ENCODE measurements around the gene MESP1.

Gene MESP1

GRCh38 chr15:89724621-89725020 is 26.4 kb downstream of the MESP1 start:
- H3K27me3 ChIP-seq (ENCODE audit: low read length): no peaks in the 10 kb centered on the region
- no peak overlapping the region for H3K27ac ChIP-seq (ENCODE audit: low read depth, low read length)
- TF ChIP-seq CTCF (IDR thresholded peaks at IDR 0.05; ENCODE audit: insufficient read depth, low read length, poor library complexity, severe bottlenecking): no peak
- no peak for TF ChIP-seq EZH2phosphoT487 (conservative IDR thresholded peaks at IDR 0.05; ENCODE audit: low read length)
- no peak overlapping the region for H3K4me2 ChIP-seq (ENCODE audit: low read depth, low read length, poor library complexity, severe bottlenecking)
- no peak overlapping the region for H3K4me3 ChIP-seq (ENCODE audit: insufficient read depth, low read length, poor library complexity, severe bottlenecking)
- H3K36me3 ChIP-seq (ENCODE audit: low read length): no peaks in the 10 kb centered on the region; the same call in 1 of the 2 replicates
- H3F3A ChIP-seq (ENCODE audit: insufficient read depth): no peaks in the 10 kb centered on the region
- H2AFZ ChIP-seq (ENCODE audit: low read depth, low read length, severe bottlenecking): no peak overlapping the region
- H3K9me2 ChIP-seq (replicated peaks; ENCODE audit: insufficient read depth, low read length): no peaks in the 10 kb centered on the region
- no peaks in the 10 kb centered on the region for H4K20me1 ChIP-seq (ENCODE audit: low read depth, low read length)
- H3K9ac ChIP-seq (ENCODE audit: low read length): no peak overlapping the region
- H3K79me2 ChIP-seq (ENCODE audit: insufficient read depth, low read length): no peaks in the 10 kb centered on the region
- H3K9me3 ChIP-seq (ENCODE audit: insufficient read depth, low read length): no peaks in the 10 kb centered on the region

- no peak overlapping the region for H3K27ac ChIP-seq (ENCODE audit: low read depth, low read length)
- H3F3A ChIP-seq (ENCODE audit: insufficient read depth): no peaks in the 10 kb centered on the region
- no peaks in the 10 kb centered on the region for H3K27me3 ChIP-seq (ENCODE audit: low read length)
- H3K79me2 ChIP-seq (ENCODE audit: insufficient read depth, low read length): no peaks in the 10 kb centered on the region
- H3K36me3 ChIP-seq (ENCODE audit: low read length): no peaks in the 10 kb centered on the region; the same call in 1 of the 2 replicates
- H4K20me1 ChIP-seq (ENCODE audit: low read depth, low read length): no peaks in the 10 kb centered on the region
- no peaks in the 10 kb centered on the region for H3K9me2 ChIP-seq (replicated peaks; ENCODE audit: insufficient read depth, low read length)
- H3K9me3 ChIP-seq (ENCODE audit: insufficient read depth, low read length): no peaks in the 10 kb centered on the region
- no peak for TF ChIP-seq CTCF (IDR thresholded peaks at IDR 0.05; ENCODE audit: insufficient read depth, low read length, poor library complexity, severe bottlenecking)
- TF ChIP-seq EZH2phosphoT487 (conservative IDR thresholded peaks at IDR 0.05; ENCODE audit: low read length): no peak
- H3K4me2 ChIP-seq (ENCODE audit: low read depth, low read length, poor library complexity, severe bottlenecking): no peak overlapping the region
- no peak overlapping the region for H3K9ac ChIP-seq (ENCODE audit: low read length)
- no peak overlapping the region for H3K4me3 ChIP-seq (ENCODE audit: insufficient read depth, low read length, poor library complexity, severe bottlenecking)
- no peak overlapping the region for H2AFZ ChIP-seq (ENCODE audit: low read depth, low read length, severe bottlenecking)
Measured at GRCh38 chr15:89723031-89723430, 28.0 kb downstream of the MESP1 start.

GRCh38 chr15:89714775-89715174 is 36.3 kb downstream of the MESP1 start:
- Histone ChIP-seq H3K9me2 (replicated peaks; ENCODE audit: insufficient read depth, low read length) (no peaks in the 10 kb centered on the region), H3F3A (ENCODE audit: insufficient read depth) (no peaks in the 10 kb centered on the region), H3K4me3 (ENCODE audit: insufficient read depth, low read length, poor library complexity, severe bottlenecking) (no peak overlapping the region), H3K9me3 (ENCODE audit: insufficient read depth, low read length) (no peaks in the 10 kb centered on the region), H3K4me2 (ENCODE audit: low read depth, low read length, poor library complexity, severe bottlenecking) (no peak overlapping the region), H3K36me3 (ENCODE audit: low read length) (no peaks in the 10 kb centered on the region), H3K9ac (ENCODE audit: low read length) (no peak overlapping the region), H3K27ac (ENCODE audit: low read depth, low read length) (no peak overlapping the region), H4K20me1 (ENCODE audit: low read depth, low read length) (no peaks in the 10 kb centered on the region), H2AFZ (ENCODE audit: low read depth, low read length, severe bottlenecking) (no peak overlapping the region), H3K27me3 (ENCODE audit: low read length) (no peaks in the 10 kb centered on the region), H3K79me2 (ENCODE audit: insufficient read depth, low read length) (no peaks in the 10 kb centered on the region)
- TF ChIP-seq EZH2phosphoT487 (conservative IDR thresholded peaks at IDR 0.05; ENCODE audit: low read length): no peak
- TF ChIP-seq CTCF (IDR thresholded peaks at IDR 0.05; ENCODE audit: insufficient read depth, low read length, poor library complexity, severe bottlenecking): no peak
